Progenitor cell of endocrine pancreas (in vitro differentiated cells): ENCODE data around the gene CNKSR2. TPM values are rescaled to one million over a fixed set of nuclear protein-coding genes. Genes with fewer than 3 reads are reported as not detected.

Experiments
- DNase-seq: peaks from one replicate; pipeline ENCODE4 v3.0.0; 2021; ENCODE audit warnings: low spot score; ENCODE audit not compliant: unreplicated experiment
- H3K27ac Mint-ChIP-seq: 2 replicates; pipeline ENCODE4 v1.8.0; 2021; ENCODE audit warnings: mild to moderate bottlenecking, moderate library complexity, mixed read lengths
- H3K27me3 Mint-ChIP-seq: 2 replicates; pipeline ENCODE4 v1.8.0; 2021; ENCODE audit warnings: mixed read lengths
- H3K36me3 Mint-ChIP-seq: 2 replicates; pipeline ENCODE4 v1.8.0; 2022; ENCODE audit warnings: mixed read lengths; ENCODE audit not compliant: insufficient read depth
- H3K4me1 Mint-ChIP-seq: 2 replicates; pipeline ENCODE4 v1.8.0; 2021; ENCODE audit warnings: low read depth, mixed read lengths
- H3K4me3 Mint-ChIP-seq: 2 replicates; pipeline ENCODE4 v1.8.0; 2021; ENCODE audit warnings: low read depth, mild to moderate bottlenecking, moderate library complexity, mixed read lengths
- H3K9me3 Mint-ChIP-seq: 2 replicates; pipeline ENCODE4 v1.8.0; 2021; ENCODE audit warnings: low read depth, mixed read lengths
- long read RNA-seq: library from polyadenylated mRNA; unstranded; transcript quantifications from one replicate; pipeline ENCODE4 v2.0.0, GENCODE V29; 2020
- total RNA-seq: library from RNA; stranded (reverse); gene quantifications from 2 replicates; pipeline ENCODE4 v1.2.1, GENCODE V29; 2021
- TF ChIP-seq, protein P1 (sequence below): fragments of 200-600 bp; sonication (generic); IDR thresholded peaks from one replicate; pipeline ENCODE4 v1.5.0; 2021; ENCODE audit warnings: antibody characterized with exemption, mild to moderate bottlenecking; ENCODE audit not compliant: unreplicated experiment

Gene CNKSR2
- 28.0 TPM in 2 replicates for total RNA-seq
- long read RNA-seq, full-length matches to known transcripts = 8 of 35 reads
- long read RNA-seq, partial matches to known transcripts = 20 of 35 reads
- long read RNA-seq, other reads (novel, unspliced or antisense) = 7 of 35 reads

DNA sequence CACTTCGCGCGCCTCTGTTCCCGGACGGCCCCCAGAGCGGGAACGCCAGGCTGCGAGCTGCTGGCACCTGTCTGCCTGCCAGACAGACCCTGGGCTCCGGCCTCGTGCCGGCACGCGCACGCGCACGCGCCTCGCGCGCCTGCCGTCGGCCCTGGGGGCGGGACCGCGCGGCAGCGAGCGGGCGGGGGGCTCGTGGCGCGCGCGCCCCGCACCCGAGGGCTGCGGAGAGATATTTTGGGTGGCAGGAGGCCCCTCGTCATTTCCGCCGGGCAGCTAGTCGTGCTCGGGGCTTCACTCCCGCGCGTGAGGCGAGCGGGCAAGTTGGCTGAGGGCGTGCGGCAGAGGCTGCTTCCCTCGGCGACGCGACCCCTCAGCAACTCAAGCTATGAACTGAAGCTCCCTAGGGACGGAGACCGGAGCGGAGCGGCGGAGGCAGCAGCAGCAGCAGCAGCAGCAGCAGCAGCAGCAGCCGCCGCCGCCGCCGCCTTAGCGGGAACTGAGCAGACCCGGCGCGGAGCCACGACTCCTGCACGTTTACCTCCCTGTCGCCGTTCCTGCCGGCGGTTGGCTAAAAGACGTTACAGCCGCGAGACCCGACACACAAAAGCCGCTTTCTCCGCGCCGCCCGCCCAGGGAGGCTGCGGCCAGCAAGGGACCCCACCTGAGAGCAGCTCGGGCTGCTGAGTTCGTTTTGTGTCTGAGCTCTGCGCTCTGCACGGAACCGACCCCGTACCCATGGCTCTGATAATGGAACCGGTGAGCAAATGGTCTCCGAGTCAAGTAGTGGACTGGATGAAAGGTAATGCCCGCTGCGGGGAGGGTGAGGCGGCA is at the start of gene CNKSR2:
TSS of gene CNKSR2 (plus strand) at position 256 of the 831 bp plus-strand sequence. CDS start at position 736, 480 bp downstream.
- Mint-ChIP-seq H3K4me1 (peaks cover 11% of the 10 kb centered on the region), H3K27me3 (no peaks in the 10 kb centered on the region), H3K9me3 (no peaks in the 10 kb centered on the region), H3K27ac (peak within 1 kb of the TSS; percentile 98), H3K36me3 (no peaks in the 10 kb centered on the region), H3K4me3 (peak within 1 kb of the TSS; percentile 96)
- peak; percentile 94 for DNase-seq
- TF ChIP-seq, protein P1, sequence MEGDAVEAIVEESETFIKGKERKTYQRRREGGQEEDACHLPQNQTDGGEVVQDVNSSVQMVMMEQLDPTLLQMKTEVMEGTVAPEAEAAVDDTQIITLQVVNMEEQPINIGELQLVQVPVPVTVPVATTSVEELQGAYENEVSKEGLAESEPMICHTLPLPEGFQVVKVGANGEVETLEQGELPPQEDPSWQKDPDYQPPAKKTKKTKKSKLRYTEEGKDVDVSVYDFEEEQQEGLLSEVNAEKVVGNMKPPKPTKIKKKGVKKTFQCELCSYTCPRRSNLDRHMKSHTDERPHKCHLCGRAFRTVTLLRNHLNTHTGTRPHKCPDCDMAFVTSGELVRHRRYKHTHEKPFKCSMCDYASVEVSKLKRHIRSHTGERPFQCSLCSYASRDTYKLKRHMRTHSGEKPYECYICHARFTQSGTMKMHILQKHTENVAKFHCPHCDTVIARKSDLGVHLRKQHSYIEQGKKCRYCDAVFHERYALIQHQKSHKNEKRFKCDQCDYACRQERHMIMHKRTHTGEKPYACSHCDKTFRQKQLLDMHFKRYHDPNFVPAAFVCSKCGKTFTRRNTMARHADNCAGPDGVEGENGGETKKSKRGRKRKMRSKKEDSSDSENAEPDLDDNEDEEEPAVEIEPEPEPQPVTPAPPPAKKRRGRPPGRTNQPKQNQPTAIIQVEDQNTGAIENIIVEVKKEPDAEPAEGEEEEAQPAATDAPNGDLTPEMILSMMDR = no peak

DNA sequence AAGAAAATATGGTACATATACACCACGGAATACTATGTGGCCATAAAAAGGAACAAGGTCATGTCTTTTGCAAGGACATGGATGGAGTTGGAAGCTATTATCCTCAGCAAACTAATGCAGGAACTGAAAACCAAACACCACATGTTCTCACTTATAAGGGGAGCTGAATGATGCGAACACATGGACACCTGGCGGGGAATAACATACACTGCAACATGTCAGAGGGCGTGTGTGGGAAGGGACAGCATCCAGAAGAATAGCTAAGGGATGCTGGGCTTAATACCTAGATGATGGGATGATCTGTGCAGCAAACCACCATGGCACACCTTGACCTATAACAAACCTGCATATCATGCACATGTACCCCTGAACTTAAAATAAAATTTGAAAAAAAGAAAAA is 19.5 kb upstream of the CNKSR2 start:
- no peaks in the 10 kb centered on the region for H3K27me3 Mint-ChIP-seq
- TF ChIP-seq, protein P1 = no peak
- DNase-seq = no peak
- H3K4me1 Mint-ChIP-seq = no peaks in the 10 kb centered on the region
- H3K27ac Mint-ChIP-seq = no peak overlapping the region
- H3K4me3 Mint-ChIP-seq = no peak overlapping the region
- H3K36me3 Mint-ChIP-seq = peaks cover 9% of the 10 kb centered on the region
- peaks cover 38% of the 10 kb centered on the region for H3K9me3 Mint-ChIP-seq

DNA sequence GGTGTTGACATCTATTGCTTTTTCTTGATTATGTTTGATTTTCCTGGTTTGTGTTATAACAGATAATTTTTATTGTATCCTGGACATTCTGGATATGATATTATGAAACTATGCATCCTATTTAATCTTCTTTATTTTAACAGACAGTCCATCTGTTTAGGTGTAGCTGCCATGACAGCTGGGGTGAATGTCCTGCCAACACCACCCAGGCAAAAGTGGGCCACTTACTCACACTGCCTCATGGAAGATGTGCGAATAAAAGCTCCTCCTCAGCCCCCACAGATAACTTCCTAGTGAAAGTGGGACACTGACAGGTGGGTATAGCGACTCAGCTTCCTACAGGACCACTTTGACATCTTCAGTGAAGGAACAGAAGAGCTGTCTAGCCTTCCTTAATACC is 18.4 kb upstream of the CNKSR2 start:
- Mint-ChIP-seq H3K27ac (no peak overlapping the region), H3K36me3 (peaks cover 6% of the 10 kb centered on the region), H3K4me1 (no peaks in the 10 kb centered on the region), H3K9me3 (peaks cover 27% of the 10 kb centered on the region), H3K27me3 (no peaks in the 10 kb centered on the region), H3K4me3 (no peak overlapping the region)
- no peak for DNase-seq
- TF ChIP-seq, protein P1 = no peak

DNA sequence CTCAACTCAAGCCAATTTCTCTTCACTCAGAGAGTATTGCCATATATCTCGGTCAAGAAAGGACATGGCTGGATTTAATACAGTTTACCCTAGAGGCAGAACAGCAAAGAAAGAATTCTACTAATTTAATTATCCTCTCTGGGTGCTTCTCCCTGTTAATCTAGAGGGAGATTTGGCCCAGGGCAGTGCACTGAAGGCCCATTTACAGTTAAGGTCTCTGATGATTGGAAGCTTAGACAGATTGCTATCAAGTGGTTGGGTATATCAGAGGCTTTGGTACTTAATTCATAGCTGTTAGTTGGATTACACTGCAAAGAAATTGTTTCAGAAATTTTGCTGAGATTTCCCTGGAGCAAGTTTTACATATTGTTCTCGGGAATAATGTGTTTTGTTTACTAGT is 4.6 kb upstream of the CNKSR2 start:
- DNase-seq = no peak
- Mint-ChIP-seq H3K4me3 (no peak overlapping the region), H3K27ac (no peak overlapping the region), H3K27me3 (no peaks in the 10 kb centered on the region), H3K9me3 (no peaks in the 10 kb centered on the region), H3K4me1 (no peaks in the 10 kb centered on the region), H3K36me3 (no peaks in the 10 kb centered on the region)
- TF ChIP-seq, protein P1 = no peak

DNA sequence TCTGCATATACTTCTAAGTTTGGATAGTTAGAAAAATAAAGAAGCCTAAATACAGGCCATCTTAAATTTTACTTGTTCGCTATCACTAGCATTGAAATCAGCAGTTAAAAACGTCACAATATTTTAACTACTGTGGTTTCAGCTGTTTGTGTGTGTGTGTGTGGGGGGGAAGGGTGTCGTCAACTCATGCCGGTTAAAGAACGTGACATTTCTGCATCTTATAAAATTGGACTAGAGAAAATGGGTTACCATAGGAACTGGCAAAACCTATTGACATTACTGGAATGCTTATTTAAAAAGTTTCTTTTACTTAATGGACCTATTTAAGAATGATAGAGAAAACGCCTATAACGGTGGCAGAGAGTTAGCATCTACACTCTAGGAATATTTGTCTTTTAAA is 1.2 kb upstream of the CNKSR2 start:
- Mint-ChIP-seq H3K27ac (no peak overlapping the region), H3K4me3 (peak overlapping the region; percentile 96), H3K36me3 (no peaks in the 10 kb centered on the region), H3K9me3 (no peaks in the 10 kb centered on the region), H3K27me3 (no peaks in the 10 kb centered on the region), H3K4me1 (peaks cover 11% of the 10 kb centered on the region)
- DNase-seq = no peak
- TF ChIP-seq, protein P1 = no peak
